ENCODE results near the gene SLC44A5.
"Not testable (repeated sequence)": the region's sequence is repeated elsewhere in the genome, so short reads cannot be mapped to it uniquely, and the experiment has no call there.

SLC44A5 gene

DNA sequence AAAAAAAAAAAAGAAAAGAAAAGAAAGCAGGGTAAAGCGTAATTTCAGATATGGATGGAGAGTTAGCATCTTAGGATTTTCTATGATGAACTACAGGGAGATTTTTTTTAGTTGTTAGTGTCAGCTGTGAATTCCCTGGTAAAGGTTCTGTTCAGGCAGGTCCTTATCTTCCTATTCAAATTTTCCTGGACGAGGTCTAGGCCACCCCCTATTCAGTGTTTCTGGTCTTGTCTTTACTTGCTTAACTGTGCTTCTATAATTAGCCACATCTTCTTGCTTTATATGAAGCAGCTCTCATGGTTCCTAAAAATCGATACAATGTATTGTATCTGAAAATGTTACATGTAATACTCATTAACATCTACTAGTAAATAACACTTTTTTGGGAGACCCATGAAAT, 318.9 kb downstream of the SLC44A5 start:
- no peak for DNase-seq (ENCODE audit: low read depth in 1 of 2, low spot score in 1 of 2)

DNA sequence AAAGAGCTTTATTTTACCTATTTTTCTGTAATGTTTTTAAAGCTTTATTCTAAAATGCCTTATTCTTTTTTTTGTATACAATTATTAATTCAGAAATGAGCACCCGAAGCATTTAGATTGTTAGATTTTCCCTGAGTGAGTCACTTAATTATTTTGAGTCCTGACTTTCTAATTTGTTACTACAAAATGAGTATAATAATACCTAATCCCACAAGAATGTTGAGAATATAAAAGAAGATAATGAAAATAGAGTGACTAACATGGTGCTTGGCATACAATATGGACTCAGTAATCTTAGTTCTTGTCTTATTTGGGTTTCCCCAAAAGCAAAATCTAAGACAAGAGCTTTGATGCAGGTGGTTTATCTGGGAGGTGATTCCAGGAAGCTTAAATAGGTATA, 334.5 kb downstream of the SLC44A5 start:
- no peak for DNase-seq (ENCODE audit: low read depth in 1 of 2, low spot score in 1 of 2)

DNA sequence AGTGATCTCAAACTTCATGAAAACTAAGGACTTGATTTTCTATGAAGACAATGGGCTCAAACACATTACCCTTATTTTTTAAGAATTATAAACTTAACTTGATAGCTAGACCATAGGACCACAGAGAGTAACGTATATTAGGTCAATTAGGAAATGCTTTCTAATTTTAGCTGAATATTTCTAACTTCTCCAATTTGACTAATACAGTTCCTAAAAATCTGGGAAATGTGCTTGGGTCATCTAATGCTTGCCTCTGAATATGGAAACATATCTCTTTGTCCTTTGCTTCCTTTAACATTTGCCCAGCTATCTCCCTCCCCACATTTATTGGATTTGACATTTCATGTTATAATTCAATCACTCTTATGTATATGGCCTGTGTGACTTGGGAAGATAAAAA, 335.3 kb downstream of the SLC44A5 start:
- DNase-seq (ENCODE audit: low read depth in 1 of 2, low spot score in 1 of 2): no peak

DNA sequence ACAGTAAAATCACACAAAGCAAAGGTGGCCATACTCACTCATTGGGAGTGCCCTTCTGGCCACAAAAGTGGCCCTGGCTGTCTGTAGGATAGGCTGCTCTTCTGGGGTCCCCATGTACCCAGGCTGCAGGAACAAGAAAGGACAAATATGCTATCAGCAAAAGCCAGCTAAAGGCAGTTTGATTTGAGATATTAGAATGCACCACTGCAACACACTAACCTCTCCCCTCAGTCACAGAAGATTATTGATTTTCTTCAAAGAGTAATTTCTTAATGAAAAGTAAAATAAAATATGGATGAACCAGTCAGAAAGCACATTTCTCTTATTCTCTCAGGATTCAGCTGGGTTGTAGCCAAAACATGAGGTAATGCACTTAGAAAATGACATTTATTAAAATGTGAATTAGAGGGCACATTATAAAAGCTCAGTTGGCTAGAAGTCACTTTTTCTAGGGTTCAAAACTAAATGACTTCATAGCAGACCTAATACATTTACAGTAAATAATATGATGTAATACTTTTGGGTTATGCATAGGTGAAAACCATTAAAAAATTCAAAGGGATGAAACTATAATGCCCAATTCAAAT, 335.9 kb downstream of the SLC44A5 start:
- no peak for DNase-seq (ENCODE audit: low read depth in 1 of 2, low spot score in 1 of 2)

DNA sequence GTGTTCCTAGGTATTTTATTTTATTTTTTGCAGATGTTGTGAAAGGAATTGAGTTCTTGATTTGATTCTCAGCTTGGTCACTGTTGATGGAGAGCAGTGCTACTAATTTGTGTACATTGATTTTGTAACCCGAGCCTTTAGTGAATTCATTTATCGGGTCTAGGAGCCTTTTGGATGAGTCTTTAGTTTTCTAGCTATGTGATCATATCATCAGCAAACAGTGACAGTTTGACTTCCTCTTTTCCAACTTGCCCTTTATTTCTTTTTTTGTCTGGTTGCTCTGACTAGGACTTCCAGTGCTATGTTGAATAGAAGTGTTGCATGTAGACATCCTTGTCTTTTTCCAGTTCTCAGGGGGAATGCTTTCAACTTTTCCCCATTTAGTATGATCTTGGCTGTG, 337.8 kb downstream of the SLC44A5 start:
- no peak for DNase-seq (ENCODE audit: low read depth in 1 of 2, low spot score in 1 of 2)

DNA sequence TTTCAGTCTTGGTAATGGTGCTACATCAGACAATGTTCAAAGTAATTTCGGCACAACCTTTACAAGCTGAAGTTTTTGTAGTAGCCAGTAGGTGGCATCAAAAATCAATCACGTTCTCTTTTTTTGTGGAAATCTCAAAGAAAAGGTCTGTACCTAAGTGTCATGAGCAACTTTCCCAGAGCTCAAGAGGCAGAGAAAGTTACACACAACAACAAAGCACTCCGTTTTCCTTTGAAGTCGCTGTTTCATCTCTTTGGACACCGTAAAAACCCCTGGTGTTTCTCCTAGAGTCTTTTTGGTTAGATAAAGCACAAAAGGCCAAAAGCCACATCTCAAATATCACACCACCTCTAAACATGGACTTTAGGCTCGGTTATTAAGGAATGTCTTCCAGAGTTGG, 345.1 kb downstream of the SLC44A5 start:
- no peak for DNase-seq (ENCODE audit: low read depth in 1 of 2, low spot score in 1 of 2)

DNA sequence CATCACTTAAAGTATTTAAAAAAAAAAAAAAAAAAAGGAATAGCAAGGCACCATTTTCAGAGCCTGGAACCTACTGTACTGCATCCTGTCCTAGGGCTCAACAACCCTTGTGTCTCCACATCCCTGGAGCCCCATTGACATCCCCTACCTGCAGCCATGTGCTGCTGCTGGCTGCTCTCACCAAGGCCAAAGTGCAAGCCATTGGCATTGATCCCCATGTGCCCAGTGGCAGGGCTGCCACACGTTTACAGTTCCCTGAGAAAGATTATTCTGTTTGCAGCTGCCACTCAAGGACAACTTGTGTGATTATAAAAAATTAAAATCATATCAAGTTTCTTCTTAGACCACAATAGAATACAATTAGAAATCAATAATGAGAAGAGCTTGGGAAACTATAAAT, 346.8 kb downstream of the SLC44A5 start:
- no peak for DNase-seq (ENCODE audit: low read depth in 1 of 2, low spot score in 1 of 2)

DNA sequence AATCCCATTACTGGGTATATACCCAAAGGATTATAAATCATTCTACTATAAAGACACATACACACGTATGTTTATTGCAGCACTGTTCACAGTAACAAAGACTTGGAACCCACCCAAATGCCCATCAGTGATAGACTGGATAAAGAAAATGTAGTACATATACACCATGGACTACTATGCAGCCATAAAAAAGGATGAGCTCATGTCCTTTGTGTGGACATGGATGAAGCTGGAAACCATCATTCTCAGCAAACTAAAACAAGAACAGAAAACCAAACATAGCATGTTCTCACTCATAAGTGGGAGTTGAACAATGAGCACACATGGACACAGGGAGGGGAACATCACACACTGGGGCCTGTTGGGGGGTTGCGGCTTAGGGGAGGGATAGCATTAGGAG, 347.3 kb downstream of the SLC44A5 start:
- not testable (repeated sequence) for DNase-seq (ENCODE audit: low read depth in 1 of 2, low spot score in 1 of 2)

DNA sequence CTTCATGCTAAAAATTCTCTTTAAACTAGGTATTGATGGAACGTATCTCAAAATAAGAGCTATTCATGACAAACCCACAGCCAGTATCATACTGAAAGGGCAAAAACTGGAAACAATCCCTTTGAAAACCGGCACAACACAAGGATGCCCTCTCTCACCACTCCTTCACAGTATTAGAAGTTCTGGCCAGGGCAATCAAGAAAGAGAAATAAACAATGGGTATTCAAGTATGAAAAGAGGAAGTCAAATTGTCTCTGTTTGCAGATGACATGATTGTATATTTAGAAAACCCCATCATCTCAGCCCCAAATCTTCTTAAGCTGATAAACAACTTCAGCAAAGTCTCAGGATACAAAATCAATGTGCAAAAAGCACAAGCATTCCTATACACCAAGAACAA, 349.0 kb downstream of the SLC44A5 start:
- not testable (repeated sequence) for DNase-seq (ENCODE audit: low read depth in 1 of 2, low spot score in 1 of 2)

DNA sequence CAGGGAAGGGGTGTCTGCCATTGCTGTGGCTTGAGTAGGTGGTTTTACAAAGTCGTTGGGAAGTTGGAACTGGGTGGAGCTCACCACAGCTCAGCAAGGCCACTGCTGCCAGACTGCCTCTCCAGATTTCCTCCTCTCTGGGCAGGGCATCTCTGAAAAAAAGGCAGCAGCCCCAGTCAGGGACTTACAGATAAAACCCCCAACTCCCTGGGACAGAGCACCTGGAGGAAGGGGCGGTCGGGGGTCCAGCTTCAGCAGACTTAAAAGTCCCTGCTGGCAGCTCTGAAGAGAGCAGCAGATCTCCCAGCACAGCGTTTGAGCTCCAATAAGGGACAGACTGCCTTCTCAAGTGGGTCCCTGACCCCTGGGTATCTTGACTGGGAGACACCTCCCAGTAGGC, 352.6 kb downstream of the SLC44A5 start:
- no peak for DNase-seq (ENCODE audit: low read depth in 1 of 2, low spot score in 1 of 2)

DNA sequence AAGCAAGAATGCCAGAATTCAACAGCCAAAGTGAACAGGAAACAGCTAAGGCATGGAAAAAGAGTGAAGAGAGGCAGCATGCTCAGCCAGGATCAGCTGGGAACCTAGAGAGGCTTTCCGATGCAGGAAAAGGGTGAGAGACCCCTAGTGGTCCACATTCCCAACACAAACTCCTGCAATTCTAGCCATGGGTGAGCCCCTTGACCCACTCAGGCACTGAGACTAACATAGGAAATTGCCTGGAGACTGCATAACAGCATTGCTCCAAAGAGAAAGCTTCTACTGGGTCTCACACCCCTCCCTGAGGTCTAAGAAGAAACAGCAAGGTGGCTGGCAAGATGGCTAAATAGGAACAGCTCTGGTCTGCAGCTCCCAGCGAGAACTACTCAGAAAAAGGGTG, 353.5 kb downstream of the SLC44A5 start:
- no peak for DNase-seq (ENCODE audit: low read depth in 1 of 2, low spot score in 1 of 2)

DNA sequence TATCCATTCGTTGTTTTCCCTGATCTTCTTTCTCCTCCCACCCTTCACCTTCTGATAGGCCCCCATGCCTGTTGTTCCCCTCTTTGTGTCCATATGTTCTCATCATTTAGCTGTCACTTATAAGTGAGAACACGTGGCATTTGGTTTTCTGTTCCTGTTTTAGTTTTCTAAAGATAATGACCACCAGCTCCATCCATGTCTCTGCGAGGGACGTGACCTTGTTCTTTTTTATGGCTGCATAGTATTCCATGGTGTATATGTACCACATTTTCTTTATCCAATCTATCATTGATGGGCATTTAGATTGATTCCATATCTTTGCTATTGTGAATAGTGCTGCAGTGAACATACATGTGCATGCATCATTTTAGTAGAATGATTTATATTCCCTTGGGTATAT, 360.8 kb downstream of the SLC44A5 start:
- DNase-seq (ENCODE audit: low read depth in 1 of 2, low spot score in 1 of 2): not testable (repeated sequence)

DNA sequence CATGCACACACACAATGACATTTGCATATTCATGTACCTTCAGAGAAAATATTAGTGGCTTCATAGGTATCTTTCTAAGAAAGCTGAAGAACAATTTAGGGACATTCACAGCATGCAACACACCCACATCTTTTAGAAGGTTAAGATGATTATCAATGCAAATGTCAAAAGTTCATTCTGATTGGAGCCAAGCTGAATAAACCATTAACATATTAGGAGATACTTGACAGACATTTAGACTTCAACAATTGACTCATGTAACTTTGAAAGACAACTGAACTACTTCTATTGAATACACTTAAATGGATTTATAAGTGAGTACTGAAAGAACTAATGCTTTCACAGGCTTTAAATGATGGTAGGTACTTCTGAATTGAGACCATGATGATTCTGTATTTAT, 365.7 kb downstream of the SLC44A5 start:
- no peak for DNase-seq (ENCODE audit: low read depth in 1 of 2, low spot score in 1 of 2)

DNA sequence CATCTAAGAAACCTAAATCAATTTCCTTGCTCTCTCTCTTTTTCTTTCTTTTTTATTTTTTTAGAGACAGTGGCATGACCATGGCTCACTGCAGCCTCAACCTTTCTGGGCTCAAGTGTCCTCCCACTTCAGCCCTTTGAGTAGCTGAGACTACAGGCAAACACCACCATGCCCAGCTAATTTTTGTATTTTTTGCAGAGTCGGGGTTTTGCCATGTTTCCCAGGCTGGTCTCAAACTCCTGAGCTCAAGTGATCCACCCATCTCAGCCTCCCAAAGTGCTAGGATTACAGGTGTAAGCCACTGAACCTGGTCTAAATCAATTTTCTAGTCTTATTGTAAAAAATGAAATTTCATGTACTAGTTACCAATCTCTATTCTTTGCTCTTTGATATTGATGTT, 367.8 kb downstream of the SLC44A5 start:
- DNase-seq (ENCODE audit: low read depth in 1 of 2, low spot score in 1 of 2): no peak

DNA sequence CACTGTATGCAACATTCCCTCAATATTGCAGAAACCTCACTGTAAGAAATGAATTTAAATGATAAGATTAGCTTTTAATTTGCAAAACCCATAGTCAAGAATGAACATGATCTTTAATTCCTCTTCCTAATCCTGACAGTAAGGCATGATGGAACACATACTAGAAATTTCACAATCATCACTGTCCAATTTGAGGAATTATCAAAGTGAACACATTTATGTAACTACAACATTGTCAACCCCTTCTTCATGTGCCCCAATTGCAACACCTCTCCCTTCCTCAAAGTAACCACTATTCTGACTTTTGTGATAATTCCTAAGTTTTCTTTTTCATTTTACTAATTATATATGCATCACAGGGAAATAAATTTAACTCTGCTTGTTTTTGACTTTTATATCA, 373.6 kb downstream of the SLC44A5 start:
- no peak for DNase-seq (ENCODE audit: low read depth in 1 of 2, low spot score in 1 of 2)

DNA sequence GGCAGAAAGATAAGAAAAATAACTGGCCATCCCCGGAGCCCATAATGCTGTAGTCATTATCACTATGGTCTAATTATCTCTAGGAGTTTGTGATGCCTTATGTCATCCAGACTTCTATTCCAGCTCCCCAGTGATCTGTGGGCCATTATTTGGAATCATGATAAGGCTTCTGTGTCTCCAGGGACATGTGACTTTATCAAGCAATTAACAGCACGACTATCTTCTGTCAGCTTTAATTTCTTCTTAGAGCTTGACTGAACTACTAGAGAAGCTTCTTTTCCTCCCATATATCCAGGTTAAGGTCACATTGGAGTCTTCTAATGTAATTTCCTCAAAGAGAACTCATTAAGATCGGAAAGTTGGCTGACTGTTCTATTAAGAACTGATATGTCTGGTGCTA, 376.4 kb downstream of the SLC44A5 start:
- DNase-seq (ENCODE audit: low read depth in 1 of 2, low spot score in 1 of 2): no peak

DNA sequence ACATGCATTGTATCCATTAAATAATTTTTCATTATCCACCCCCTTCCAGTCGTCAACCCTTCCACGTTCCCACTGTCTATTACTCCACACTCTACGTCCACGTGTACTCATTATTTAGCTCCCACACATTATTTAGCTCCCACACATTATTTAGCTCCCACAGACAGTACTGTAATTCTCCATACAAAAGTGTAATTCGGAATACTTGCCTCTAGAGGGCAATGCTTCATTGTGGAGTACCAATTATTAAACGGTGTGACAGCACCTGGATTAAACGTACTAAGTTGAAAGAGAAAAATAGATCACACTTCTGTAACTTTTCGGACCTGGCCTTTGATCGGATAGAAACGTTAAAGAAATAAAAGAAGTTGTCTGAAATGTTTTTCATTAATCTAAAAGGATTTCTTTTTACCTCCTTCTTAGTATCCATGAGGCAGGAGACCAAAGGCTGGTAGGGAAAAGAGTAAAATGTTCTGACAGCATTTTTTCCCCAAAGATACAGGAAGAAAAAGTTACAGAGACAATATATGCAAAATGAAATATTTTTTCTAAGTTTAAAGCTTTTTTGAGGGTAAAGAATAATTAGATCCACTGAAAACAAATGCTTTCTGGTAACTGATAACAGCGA, 377.5 kb downstream of the SLC44A5 start:
- no peak for DNase-seq (ENCODE audit: low read depth in 1 of 2, low spot score in 1 of 2)

DNA sequence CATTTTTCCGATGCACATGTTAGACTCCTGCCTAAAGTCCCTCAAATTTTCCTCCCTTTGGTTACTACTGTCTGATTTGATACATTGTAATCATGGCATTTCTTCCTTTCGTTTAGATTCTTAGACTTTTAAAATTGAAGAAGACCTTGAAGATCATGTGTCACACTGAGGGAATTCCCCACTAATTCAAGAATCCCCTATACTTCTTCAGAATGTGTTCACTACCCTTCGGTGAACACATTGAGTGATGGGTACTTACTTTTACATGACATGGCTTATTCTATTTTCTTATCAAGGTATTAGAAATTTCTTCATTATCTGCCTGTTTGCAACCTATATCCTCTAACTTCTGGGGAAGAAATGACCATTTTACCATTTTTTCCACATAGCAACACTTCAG, 390.8 kb downstream of the SLC44A5 start:
- DNase-seq (ENCODE audit: low read depth in 1 of 2, low spot score in 1 of 2): no peak

DNA sequence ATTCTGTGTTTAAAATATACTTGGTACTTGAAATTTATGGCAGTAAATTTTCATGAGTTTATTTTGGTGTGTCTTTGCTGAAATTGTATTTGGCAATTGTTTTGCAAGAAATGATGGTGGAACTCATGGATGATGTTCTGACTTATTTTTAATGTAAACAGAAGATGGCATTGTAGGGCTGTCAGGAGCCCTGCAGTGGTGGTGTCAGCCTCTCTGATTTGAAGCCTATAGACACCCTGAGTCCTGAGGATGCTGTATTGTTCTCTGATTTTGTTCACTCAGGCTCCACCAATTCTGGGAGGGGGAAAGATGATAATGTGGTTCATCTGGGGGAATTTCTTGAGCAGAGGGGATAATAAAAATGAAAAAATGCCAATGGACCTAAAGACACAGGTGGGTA, 396.9 kb downstream of the SLC44A5 start:
- DNase-seq (ENCODE audit: low read depth in 1 of 2, low spot score in 1 of 2): no peak

DNA sequence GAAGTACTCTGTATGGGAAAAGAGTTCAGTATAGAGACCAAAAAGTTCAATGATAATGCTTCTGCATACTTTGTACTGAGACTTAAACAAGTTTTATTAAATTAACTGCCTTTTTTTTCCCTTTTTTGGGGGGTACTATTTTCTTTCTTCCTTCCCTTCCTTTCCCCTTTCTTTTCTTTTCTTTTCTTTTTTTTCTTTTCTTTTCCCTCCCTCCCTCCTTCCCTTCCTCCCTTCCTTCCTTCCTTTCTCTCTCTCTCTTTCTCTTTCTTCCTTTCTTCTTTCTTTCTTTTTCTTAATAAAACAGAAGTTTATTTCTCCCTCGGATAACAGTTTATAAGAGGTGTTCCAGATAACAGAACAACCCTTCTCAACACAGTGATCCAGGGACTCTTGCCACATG, 399.3 kb downstream of the SLC44A5 start:
- no peak for DNase-seq (ENCODE audit: low read depth in 1 of 2, low spot score in 1 of 2)

DNA sequence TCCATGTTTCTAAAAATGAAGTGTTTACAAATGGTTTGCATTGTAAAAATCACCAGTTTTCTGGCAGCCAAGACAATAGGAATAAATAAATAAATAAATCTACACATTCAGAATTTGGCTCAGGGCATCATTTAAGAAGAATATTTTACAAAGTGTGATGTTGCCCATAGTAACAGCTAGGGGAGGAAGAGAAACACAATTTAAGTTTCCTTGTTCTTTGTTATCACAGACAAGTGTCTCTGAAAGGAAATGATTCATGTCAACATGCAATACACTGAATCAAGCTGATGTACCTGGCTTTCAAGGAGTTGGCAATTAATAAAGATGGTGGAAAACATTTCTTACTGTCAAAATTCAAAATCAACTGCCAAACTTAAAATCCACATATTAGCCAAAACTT, 402.1 kb downstream of the SLC44A5 start:
- no peak for DNase-seq (ENCODE audit: low read depth in 1 of 2, low spot score in 1 of 2)

DNA sequence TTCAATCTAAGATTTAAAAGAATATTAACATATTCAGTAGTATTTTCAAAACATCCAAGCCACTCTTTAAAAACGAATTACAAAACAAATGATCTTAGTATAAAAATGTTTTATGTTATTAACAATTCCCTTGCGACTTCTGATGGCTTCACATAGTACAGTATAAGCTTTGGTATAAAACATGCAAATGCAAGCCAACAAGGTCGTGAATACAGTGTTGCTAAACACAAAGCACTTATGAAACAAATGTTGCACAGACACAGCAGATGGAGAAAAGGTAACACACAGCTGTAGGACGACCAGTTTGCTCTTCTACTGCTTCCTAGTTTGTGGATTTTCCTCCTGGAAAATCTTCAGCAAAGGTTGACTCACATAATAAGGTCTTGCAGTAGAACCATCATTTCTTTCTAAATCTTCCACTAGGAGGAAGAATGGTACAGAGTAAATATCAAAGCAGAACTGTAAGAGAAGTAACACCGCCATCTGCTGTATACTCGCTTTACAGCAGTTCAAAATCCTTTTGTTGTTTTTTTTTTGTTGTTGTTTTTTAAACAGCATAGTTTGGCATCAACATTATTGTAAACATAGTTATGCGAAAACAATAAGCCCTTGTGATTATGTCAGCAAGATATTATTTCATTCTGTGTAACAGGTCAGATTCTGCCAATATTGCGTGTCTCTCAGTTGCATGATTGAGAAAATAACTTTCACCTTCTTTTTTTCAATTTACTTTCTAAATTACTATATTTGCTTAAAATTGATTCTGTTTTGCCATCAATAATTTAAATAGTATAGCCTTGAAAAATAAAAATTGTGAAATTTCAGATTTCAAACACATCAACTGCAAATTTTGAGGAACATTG, 407.3 kb downstream of the SLC44A5 start:
- DNase-seq (ENCODE audit: low read depth in 1 of 2, low spot score in 1 of 2): no peak

DNA sequence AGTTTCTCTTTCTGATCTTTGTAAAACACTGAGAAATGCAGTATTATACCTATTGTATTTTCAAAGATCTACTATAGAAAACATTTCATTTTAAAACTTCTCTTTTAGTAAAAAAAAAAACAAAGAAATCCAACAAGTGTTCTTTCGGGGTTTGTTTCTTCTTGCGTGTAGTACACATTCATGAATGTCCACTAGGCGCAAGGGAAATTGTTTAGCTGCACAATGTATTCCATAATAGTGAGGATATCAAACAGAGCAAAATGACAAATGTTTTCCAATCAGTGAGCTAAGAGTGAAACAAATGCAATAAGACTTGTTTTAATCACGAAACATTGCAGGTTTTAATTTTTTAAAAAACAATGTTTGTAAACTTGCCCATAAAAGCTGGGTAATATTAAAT, 408.2 kb downstream of the SLC44A5 start:
- DNase-seq (ENCODE audit: low read depth in 1 of 2, low spot score in 1 of 2): no peak

Data from activated CD4-positive, alpha-beta T cell treated with anti-CD3 and anti-CD28 coated beads, Interleukin-2, amount 50 U/mL, for 24 hours (primary cell).